DMS114 treated with DMSO at 0.1 percent for 48 hours (cell line): ENCODE results near the gene ATP13A2.

Source experiments
- DNase-seq: peaks from one replicate; lab custom pipeline; 2025; ENCODE audit not compliant: unreplicated experiment; lab: John Stamatoyannopoulos, UW

Gene ATP13A2

GRCh38 chr1:17032741-17033140, 21.0 kb upstream of the ATP13A2 start:
- DNase-seq, result no peak

GRCh38 chr1:17031436-17031835, 19.7 kb upstream of the ATP13A2 start:
- no peak for DNase-seq

- DNase-seq, result no peak
These were observed 18.5 kb upstream of the ATP13A2 start for GRCh38 chr1:17030206-17030605.

GRCh38 chr1:17028662-17029188, 17.0 kb upstream of the ATP13A2 start:
- no peak for DNase-seq

- DNase-seq, result no peak
These were observed 16.2 kb upstream of the ATP13A2 start for GRCh38 chr1:17027900-17028299.

GRCh38 chr1:17027403-17027802, 15.7 kb upstream of the ATP13A2 start:
- no peak for DNase-seq

- DNase-seq, result no peak
These were observed 13.0 kb upstream of the ATP13A2 start for GRCh38 chr1:17024721-17025120.

- no peak for DNase-seq
These were observed 11.8 kb upstream of the ATP13A2 start for GRCh38 chr1:17023573-17023972.

- no peak for DNase-seq
These were observed 11.4 kb upstream of the ATP13A2 start for GRCh38 chr1:17023102-17023501.

- DNase-seq, result no peak
These were observed 10.2 kb upstream of the ATP13A2 start for GRCh38 chr1:17021896-17022295.

GRCh38 chr1:17020502-17020901, 8.8 kb upstream of the ATP13A2 start:
- no peak for DNase-seq

GRCh38 chr1:17018849-17019248, 7.1 kb upstream of the ATP13A2 start:
- DNase-seq, result no peak

- no peak for DNase-seq
These were observed 5.7 kb upstream of the ATP13A2 start for GRCh38 chr1:17017435-17017834.

GRCh38 chr1:17016317-17016661, 4.6 kb upstream of the ATP13A2 start:
- no peak for DNase-seq

- DNase-seq, result no peak
These were observed 3.2 kb upstream of the ATP13A2 start for GRCh38 chr1:17014671-17015567.

GRCh38 chr1:17013491-17014320, 2.0 kb upstream of the ATP13A2 start:
- DNase-seq, result no peak

GRCh38 chr1:17012775-17013490, 1.2 kb upstream of the ATP13A2 start:
- no peak for DNase-seq

- DNase-seq, result no peak
These were observed 663 bp downstream of the ATP13A2 start for GRCh38 chr1:17011092-17011438.

- DNase-seq, result no peak
These were observed 2.0 kb downstream of the ATP13A2 start for GRCh38 chr1:17009706-17010105.

GRCh38 chr1:17008208-17008855, 3.4 kb downstream of the ATP13A2 start:
- DNase-seq, result no peak

GRCh38 chr1:17007121-17007520, 4.6 kb downstream of the ATP13A2 start:
- DNase-seq, result no peak
